ENCODE data around the gene GTF2F2.
A peak's percentile ranks its signal among the peaks of the same experiment; 100 is the strongest.

GTF2F2 gene

GRCh38 chr13:45119991-45120864, at the start of gene GTF2F2:
Gene GTF2F2, plus strand, starts transcription at chr13:45120510. Its CDS starts 146 bp downstream, at chr13:45120656.
- DNase-seq (ENCODE audit: low read depth in 3 of 3) = peak; percentile 75 to 78 (median 76)

DNA sequence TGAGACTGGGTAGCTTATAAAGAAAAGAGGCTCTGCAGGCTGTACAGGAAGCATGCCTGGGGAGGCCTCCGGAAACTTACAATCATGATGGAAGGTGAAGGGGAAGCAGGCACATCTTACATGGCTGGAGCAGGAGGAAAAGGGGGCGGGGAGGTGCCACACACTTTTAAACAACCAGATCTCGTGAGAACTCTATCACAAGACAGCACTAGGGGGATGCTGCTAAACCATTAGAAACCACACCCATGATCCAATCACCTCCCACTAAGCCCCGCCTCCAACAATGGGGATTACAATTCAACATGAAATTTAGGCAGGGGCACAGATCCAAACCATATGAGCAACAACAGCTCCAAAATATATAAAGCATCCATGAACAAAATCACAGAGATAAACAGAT, 46.5 kb upstream of the GTF2F2 start:
- DNase-seq (ENCODE audit: low read depth in 3 of 3) = no peak

DNA sequence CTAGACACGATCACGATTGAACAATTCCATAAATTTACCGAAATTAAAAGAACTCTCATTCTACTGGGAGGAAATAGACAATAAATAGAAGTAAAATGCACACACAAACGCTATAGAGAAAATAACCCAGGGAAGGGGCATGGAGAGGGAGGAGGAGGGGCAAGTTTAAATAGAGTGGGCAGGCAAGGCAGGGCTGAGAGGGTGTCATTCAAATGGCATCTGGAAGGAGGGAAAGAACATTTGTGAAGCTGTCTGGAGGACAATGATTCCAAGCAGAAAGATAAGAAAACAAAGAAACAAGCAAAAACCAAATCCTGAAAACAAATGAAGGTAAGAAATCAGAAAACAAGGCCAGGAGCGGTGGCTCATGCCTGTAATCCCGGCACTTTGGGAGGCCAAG, 45.6 kb upstream of the GTF2F2 start:
- no peak for DNase-seq (ENCODE audit: low read depth in 3 of 3)

GRCh38 chr13:45078003-45078402, 42.3 kb upstream of the GTF2F2 start:
- no peak for DNase-seq (ENCODE audit: low read depth in 3 of 3)

GRCh38 chr13:45082964-45083363, 37.3 kb upstream of the GTF2F2 start:
- no peak for DNase-seq (ENCODE audit: low read depth in 3 of 3)

- no peak for DNase-seq (ENCODE audit: low read depth in 3 of 3)
Measured at GRCh38 chr13:45084515-45084914, 35.8 kb upstream of the GTF2F2 start.

GRCh38 chr13:45086484-45086883, 33.8 kb upstream of the GTF2F2 start:
- no peak for DNase-seq (ENCODE audit: low read depth in 3 of 3)

- no peak for DNase-seq (ENCODE audit: low read depth in 3 of 3)
Measured at GRCh38 chr13:45092663-45093062, 27.6 kb upstream of the GTF2F2 start.

GRCh38 chr13:45100573-45101262, 19.6 kb upstream of the GTF2F2 start:
- no peak for DNase-seq (ENCODE audit: low read depth in 3 of 3)

GRCh38 chr13:45101327-45102018, 18.8 kb upstream of the GTF2F2 start:
- DNase-seq (ENCODE audit: low read depth in 3 of 3) = no peak

DNA sequence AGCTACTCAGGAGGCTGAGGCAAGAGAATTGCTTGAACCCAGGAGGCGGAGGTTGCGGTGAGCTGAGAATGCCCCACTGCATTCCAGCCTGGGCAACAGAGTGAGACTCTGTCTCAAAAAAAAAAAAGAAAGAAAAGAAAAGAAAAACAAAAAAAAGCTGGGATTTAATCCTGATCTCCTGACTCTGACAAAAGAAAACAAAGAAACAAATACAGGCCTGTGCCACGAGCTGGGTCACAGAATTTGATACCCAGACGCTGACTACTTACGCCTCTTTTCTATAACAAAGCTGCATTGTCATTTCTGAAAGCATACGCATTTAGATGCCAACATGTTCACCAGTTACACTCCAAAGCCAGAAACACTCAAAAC, 18.2 kb upstream of the GTF2F2 start:
- no peak for DNase-seq (ENCODE audit: low read depth in 3 of 3)

DNA sequence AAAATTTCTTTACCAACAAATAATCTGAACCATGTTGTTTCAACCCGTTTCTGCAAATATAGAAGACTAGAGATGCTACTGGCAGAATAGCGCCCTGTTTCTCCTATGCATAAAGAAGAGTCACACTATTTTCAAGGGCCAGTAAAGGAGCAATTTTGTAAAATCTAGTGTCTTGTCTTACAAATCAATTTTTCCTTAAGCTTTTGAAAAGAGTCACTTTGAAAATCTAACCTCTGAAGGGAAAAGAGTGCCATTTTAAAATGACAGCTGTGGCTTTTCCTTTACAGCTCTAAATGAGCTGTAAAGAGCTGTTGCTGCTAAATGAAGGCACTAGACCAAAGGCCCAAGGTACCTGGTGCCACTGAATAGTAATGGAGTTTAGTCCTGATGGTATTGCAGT, 16.9 kb upstream of the GTF2F2 start:
- DNase-seq (ENCODE audit: low read depth in 3 of 3) = no peak

- DNase-seq (ENCODE audit: low read depth in 3 of 3) = no peak
Measured at GRCh38 chr13:45104261-45104660, 16.0 kb upstream of the GTF2F2 start.

DNA sequence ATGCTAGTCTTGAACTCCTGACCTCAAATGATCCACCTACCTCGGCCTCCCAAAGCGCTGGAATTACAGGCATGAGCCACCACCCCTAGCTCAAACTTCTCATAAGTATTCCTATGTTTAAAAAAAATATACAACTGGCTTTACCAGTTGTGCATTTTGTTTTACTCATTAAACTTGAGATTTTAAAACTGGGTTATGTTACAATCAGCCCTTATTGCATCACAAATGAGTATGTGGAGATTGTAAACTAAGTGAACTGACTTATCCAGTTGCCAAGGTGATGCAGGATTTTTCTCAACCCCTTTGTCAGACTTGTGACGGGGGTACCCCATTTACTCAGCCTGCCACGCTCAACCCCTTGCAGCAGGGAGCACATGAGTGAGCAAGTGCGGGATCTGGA, 14.4 kb upstream of the GTF2F2 start:
- no peak for DNase-seq (ENCODE audit: low read depth in 3 of 3)

GRCh38 chr13:45107539-45107938, 12.8 kb upstream of the GTF2F2 start:
- no peak for DNase-seq (ENCODE audit: low read depth in 3 of 3)

DNA sequence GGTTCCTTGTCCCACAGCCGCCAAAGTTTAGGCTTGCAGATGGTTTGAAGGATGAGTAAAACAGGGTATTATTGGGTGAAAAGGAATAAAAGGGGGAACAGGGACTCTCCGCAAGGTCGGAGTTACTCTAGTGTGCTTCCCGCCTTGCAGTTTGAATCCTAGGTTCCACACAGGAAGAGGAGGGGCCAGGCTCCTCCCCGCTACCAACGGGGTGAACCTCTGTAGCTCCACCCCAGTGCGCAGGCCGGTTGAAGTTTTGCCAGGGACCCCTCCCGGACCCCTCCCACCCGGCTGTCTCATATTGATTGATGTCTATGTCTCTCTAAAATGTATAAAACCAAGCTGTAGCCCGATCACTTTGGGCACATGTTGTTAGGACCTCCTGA, 11.6 kb upstream of the GTF2F2 start:
- no peak for DNase-seq (ENCODE audit: low read depth in 3 of 3)

DNA sequence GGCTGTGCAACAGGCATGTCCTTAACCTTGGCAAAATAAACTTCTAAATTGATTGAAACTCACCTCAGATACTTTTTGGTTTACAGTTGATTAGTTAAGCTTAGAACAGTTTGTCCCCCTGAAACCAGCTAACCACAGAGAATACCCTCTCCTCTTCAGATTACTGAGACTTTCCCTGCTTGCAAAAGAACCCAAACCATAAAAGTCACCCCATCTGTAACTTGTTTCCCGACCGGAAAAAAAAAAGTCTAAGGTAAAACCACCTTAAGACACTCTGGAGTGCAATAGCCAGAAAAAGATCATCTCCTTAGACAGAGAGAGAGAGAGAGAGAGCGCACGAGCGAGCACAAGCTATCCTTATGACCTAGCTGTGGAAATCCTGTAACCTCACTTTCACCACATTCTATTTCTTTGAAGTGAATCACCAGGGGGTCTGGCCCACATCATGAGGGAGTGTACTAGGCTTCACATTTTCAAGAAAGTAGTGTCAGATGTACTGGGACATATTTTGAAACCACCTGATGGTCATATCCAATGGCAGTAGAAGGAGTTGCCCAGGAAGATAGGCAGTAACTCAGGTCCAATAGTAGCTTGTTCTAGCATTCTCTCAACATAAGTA, 11.1 kb upstream of the GTF2F2 start:
- no peak for DNase-seq (ENCODE audit: low read depth in 3 of 3)

DNA sequence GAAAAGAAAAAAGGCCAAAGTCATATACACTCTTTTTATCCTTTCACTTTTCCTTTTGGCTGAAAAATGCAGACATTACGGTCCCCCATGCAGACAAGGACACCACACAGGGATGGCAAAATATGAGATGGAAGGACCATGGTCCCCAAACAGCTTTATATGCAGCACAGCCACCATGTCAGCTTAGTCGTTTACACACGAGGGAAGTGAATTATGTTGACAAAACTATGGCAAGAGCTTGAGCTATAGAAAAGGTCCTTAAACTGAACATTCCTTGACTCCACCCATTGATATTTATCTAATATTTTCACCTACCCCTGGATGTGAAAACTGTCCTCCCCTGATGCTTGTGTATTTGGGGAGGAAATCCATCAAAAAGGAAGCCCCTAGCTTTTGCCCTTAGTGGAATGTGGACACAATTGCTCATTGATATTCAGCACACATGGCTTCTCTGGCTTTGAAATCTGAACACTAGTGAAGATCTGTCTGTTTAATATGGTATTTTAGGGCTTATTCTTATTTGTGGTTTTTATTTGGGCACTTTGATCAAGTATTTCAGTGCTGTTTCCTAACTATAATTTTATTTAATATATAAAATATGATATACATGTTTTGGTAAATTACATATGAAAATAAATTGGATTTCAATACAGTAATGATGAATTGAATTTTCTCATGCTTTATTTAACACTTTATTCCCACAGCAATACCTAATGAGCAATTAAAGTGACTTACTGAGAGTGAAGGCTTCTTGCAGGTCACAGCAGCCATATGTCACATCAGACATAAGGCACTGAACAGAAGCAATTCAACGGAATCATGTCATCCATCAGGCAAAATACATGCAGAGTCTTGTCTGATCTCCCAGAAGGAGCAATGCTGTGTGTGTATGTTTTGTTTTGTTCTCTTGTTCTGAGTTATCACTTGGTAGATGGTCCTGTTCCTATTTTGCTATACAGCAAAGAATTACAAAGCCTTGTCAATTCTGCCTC, 6.8 kb upstream of the GTF2F2 start:
- DNase-seq (ENCODE audit: low read depth in 3 of 3) = no peak

- peak; percentile 15 to 38 (median 28) for DNase-seq (ENCODE audit: low read depth in 3 of 3)
Measured at GRCh38 chr13:45119469-45119990, 780 bp upstream of the GTF2F2 start.

DNA sequence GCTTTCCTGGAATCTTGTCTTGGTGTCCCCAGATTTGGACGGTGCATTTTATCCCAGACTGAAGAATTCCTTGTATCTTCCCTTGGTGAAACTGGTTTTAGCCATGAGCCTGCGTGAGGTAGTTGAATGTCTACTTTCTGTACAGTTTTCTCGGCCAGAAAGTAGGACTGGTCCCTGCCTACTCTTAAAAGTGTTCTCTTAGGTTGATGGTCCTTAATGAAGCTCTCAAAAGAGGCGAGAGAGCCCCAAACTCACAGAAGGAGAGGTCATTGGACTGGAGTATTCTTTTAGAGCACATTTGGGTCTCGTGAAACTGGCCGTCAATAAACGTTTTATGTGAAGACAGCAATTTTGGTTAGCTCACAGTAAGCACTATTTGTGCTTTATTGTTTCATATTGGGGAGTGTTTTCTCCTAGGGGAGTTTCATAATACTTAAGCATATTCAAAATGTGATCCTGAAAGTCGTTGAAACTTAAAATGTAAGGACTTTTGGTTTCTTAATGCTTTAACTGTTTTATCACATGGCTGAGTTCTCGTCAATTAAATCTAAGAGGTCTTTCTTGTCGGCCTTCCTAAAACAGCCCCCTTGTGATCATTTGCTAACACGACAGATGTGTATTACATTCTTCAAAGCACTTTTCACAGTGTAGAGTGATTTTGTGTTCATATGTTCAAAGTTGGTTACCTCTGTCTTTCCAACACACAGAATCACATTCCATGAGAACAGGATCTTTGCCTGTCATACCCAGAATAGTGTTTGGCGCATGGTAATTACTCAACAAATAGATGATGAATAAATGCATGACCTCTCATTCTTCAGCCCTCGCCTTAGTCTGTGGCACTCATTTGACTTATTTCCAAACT, 889 bp downstream of the GTF2F2 start:
- DNase-seq (ENCODE audit: low read depth in 3 of 3) = no peak

Measured in stimulated activated CD4-positive, alpha-beta T cell treated with anti-CD3 and anti-CD28 coated beads, TNF-alpha, amount 100 ng/mL, for 4 hours (primary cell).